Lower lobe of right lung (tissue), 2 donors: ENCODE results near the gene CD3G. TPM values are rescaled to one million over a fixed set of nuclear protein-coding genes. Genes with fewer than 3 reads are reported as not detected.

Experiments
- ATAC-seq, 2 donors: fragments of 200-7000 bp; cut with Tn5 transposase; one replicate each; pipeline ENCODE4 v1.9.1; 2020 to 2022; ENCODE audit warnings: mild to moderate bottlenecking in 2 of 2, moderate library complexity in 2 of 2
- DNase-seq: peaks from one replicate; pipeline ENCODE4 v3.0.0-alpha.2; 2020
- H3K27ac ChIP-seq: fragments of 200-600 bp; one replicate; pipeline ENCODE4 v1.8.0; 2022
- H3K27me3 ChIP-seq: fragments of 200-600 bp; one replicate; pipeline ENCODE4 v1.8.0; 2022; ENCODE audit warnings: low read depth
- H3K36me3 ChIP-seq: fragments of 200-600 bp; one replicate; pipeline ENCODE4 v1.8.0; 2022; ENCODE audit warnings: mild to moderate bottlenecking
- H3K4me1 ChIP-seq: fragments of 200-600 bp; one replicate; pipeline ENCODE4 v1.8.0; 2022
- H3K4me3 ChIP-seq: fragments of 200-600 bp; one replicate; pipeline ENCODE4 v1.8.0; 2022; ENCODE audit warnings: mild to moderate bottlenecking
- H3K9me3 ChIP-seq: fragments of 200-600 bp; one replicate; pipeline ENCODE4 v1.8.0; 2022
- CTCF ChIP-seq: fragments of 200-600 bp; IDR thresholded peaks from one replicate; pipeline ENCODE4 v1.8.0; 2022; ENCODE audit warnings: antibody characterized with exemption, mild to moderate bottlenecking
- intact Hi-C: fragments of 100-400 bp; cut with DNase I; formaldehyde crosslinking; loops from one replicate; pipeline ENCODE4 v1.11.0; 2022
- total RNA-seq: library from RNA; stranded (reverse); fragmentation: NEBNext Ultra II Directional; extraction: Animal tissue kit (Norgen Biotek cat#: 25700); gene quantifications from one replicate; pipeline ENCODE4 v1.2.1, GENCODE V29; 2021
- donor health status: DM: no; HTN: yes; CAD: no; lungs with severe emphysema.

Gene CD3G
- total RNA-seq, 1 donor from 2014 or later: 4.0 TPM

- no peaks in the 10 kb centered on the region for H3K27me3 ChIP-seq
- H3K9me3 ChIP-seq: no peaks in the 10 kb centered on the region
- H3K4me3 ChIP-seq: no peak overlapping the region
- no peak overlapping the region for H3K27ac ChIP-seq
- no peaks in the 10 kb centered on the region for H3K36me3 ChIP-seq
- no peak for DNase-seq
- H3K4me1 ChIP-seq: no peaks in the 10 kb centered on the region
- no peak for TF ChIP-seq CTCF
- no peak for ATAC-seq
- intact Hi-C loops: no loop called here
Measured at GRCh38 chr11:118349475-118349874, 5.3 kb downstream of the CD3G start.

DNA sequence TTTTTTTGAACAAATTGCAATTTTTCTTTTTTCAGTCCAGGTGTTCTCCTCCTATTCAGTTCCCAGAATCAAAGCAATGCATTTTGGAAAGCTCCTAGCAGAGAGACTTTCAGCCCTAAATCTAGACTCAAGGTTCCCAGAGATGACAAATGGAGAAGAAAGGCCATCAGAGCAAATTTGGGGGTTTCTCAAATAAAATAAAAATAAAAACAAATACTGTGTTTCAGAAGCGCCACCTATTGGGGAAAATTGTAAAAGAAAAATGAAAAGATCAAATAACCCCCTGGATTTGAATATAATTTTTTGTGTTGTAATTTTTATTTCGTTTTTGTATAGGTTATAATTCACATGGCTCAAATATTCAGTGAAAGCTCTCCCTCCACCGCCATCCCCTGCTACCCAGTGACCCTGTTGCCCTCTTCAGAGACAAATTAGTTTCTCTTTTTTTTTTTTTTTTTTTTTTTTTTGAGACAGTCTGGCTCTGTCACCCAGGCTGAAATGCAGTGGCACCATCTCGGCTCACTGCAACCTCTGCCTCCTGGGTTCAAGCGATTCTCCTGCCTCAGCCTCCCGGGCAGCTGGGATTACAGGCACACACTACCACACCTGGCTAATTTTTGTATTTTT lies 9.1 kb downstream of the CD3G start:
- DNase-seq: no peak
- intact Hi-C loops: no loop called here

DNA sequence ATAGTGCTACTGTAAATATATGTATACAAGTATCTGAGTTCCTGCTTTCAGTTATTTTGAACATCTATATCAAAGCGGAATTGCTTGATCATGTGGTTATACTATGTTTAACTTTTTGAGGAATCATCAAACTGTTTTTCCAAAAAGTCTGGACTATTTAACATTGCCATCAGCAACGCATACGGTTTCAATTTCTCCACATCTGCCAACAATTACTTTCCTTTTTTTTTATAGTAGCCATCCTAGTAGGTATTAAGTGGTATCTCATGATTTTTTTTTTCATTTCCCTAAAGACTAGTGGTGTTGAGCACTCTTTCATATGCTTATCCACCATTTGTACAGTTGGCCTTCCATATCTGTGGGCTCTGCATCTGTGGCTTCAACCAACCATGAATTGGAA lies 13.9 kb downstream of the CD3G start:
- no peak for ATAC-seq
- no peak for TF ChIP-seq CTCF
- Histone ChIP-seq H3K4me3 (no peak overlapping the region), H3K27ac (no peak overlapping the region), H3K27me3 (no peaks in the 10 kb centered on the region), H3K4me1 (peaks cover 25% of the 10 kb centered on the region), H3K9me3 (no peaks in the 10 kb centered on the region), H3K36me3 (peaks cover 9% of the 10 kb centered on the region)
- intact Hi-C loops: no loop called here
- no peak for DNase-seq

More for the DNA sequence above, 9.1 kb downstream of the CD3G start:
- Histone ChIP-seq H3K27me3 (no peaks in the 10 kb centered on the region), H3K4me1 (no peaks in the 10 kb centered on the region), H3K27ac (no peak overlapping the region), H3K9me3 (no peaks in the 10 kb centered on the region), H3K4me3 (no peak overlapping the region), H3K36me3 (no peaks in the 10 kb centered on the region)
- peak; percentile 62 for TF ChIP-seq CTCF
- ATAC-seq: no peak

- Histone ChIP-seq H3K4me3 (peak within 1 kb of the TSS; percentile 85), H3K36me3 (peaks cover 19% of the 10 kb centered on the region), H3K27me3 (no peaks in the 10 kb centered on the region), H3K27ac (peak within 1 kb of the TSS; percentile 74), H3K4me1 (peaks cover 25% of the 10 kb centered on the region), H3K9me3 (no peaks in the 10 kb centered on the region)
- no peak for TF ChIP-seq CTCF
- DNase-seq (peak; percentile 97), ATAC-seq (peak; percentile 97 to 99)
- intact Hi-C loops: no loop called here
Measured at GRCh38 chr11:118359295-118359958, 15.3 kb downstream of the CD3G start, which contains the start of gene UBE4A. UBE4A (plus strand) TSS chr11:118359600; CDS start chr11:118365081, 5,481 bp downstream.

DNA sequence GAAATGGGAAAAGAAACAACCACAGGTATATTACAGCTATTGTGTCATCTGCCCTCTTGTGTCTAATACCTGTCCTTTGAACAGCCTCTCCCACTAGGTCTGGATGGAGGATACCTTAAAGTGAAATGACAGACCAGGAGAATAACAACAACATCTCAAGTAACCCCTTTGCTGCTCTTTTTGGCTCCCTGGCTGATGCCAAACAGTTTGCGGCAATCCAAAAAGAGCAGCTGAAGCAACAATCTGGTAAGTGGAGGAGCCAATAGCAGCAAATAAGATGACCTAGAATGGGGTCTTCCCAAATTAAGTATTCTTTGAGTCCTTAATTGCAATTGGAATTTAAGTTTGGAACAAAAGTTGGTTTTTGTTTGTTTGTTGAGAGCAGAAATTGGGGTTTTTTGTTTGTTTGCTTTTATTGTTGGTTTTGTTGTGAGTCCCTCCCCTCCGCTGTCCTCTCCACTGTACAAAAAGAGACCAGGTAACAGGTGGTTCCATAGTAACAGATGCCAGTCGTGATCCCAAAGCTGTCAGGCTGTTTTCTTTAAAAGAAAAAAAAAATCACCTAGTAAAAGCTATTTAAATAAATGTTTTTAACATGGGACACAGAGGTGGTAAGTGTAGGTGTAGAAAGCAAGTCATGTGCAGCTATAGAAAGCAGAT lies 20.9 kb downstream of the CD3G start:
- TF ChIP-seq CTCF: no peak
- Histone ChIP-seq H3K27me3 (no peaks in the 10 kb centered on the region), H3K36me3 (peaks cover 74% of the 10 kb centered on the region), H3K4me1 (peaks cover 22% of the 10 kb centered on the region), H3K9me3 (no peaks in the 10 kb centered on the region), H3K27ac (no peak overlapping the region), H3K4me3 (no peak overlapping the region)
- intact Hi-C loops: no loop called here
- DNase-seq (no peak), ATAC-seq (no peak)
